ENCODE results near the gene DYRK1A.
A peak's percentile ranks its signal among the peaks of the same experiment; 100 is the strongest.
"Not testable (repeated sequence)": the region's sequence is repeated elsewhere in the genome, so short reads cannot be mapped to it uniquely, and the experiment has no call there.

DYRK1A gene

GRCh38 chr21:37483776-37484175, 117.2 kb downstream of the DYRK1A start:
- DNase-seq (ENCODE audit: low spot score), result no peak

- peak; percentile 14 for DNase-seq (ENCODE audit: low spot score)
These were observed 118.2 kb downstream of the DYRK1A start for GRCh38 chr21:37484535-37485474.

- DNase-seq (ENCODE audit: low spot score), result no peak
These were observed 123.0 kb downstream of the DYRK1A start for GRCh38 chr21:37489553-37489952.

- DNase-seq (ENCODE audit: low spot score), result no peak
These were observed 123.5 kb downstream of the DYRK1A start for GRCh38 chr21:37490084-37490483.

GRCh38 chr21:37496972-37497371, 130.4 kb downstream of the DYRK1A start:
- DNase-seq (ENCODE audit: low spot score), result no peak

GRCh38 chr21:37498664-37499063, 132.1 kb downstream of the DYRK1A start:
- no peak for DNase-seq (ENCODE audit: low spot score)

- DNase-seq (ENCODE audit: low spot score), result no peak
These were observed 136.4 kb downstream of the DYRK1A start for GRCh38 chr21:37502947-37503346.

- no peak for DNase-seq (ENCODE audit: low spot score)
These were observed 137.4 kb downstream of the DYRK1A start for GRCh38 chr21:37503848-37504467.

GRCh38 chr21:37505963-37506362, 139.4 kb downstream of the DYRK1A start:
- no peak for DNase-seq (ENCODE audit: low spot score)

GRCh38 chr21:37507716-37508115, 141.1 kb downstream of the DYRK1A start:
- no peak for DNase-seq (ENCODE audit: low spot score)

- no peak for DNase-seq (ENCODE audit: low spot score)
These were observed 141.8 kb downstream of the DYRK1A start for GRCh38 chr21:37508341-37508740.

GRCh38 chr21:37509802-37510393, 143.3 kb downstream of the DYRK1A start:
- DNase-seq (ENCODE audit: low spot score), result no peak

- no peak for DNase-seq (ENCODE audit: low spot score)
These were observed 145.3 kb downstream of the DYRK1A start for GRCh38 chr21:37511848-37512247.

- no peak for DNase-seq (ENCODE audit: low spot score)
These were observed 146.8 kb downstream of the DYRK1A start for GRCh38 chr21:37513383-37513782.

GRCh38 chr21:37514038-37514667, 147.6 kb downstream of the DYRK1A start:
- no peak for DNase-seq (ENCODE audit: low spot score)

- no peak for DNase-seq (ENCODE audit: low spot score)
These were observed 150.4 kb downstream of the DYRK1A start for GRCh38 chr21:37516998-37517397.

GRCh38 chr21:37520801-37521200, 154.2 kb downstream of the DYRK1A start:
- DNase-seq (ENCODE audit: low spot score), result no peak

GRCh38 chr21:37521658-37522057, 155.1 kb downstream of the DYRK1A start:
- DNase-seq (ENCODE audit: low spot score), result no peak

- no peak for DNase-seq (ENCODE audit: low spot score)
These were observed 156.2 kb downstream of the DYRK1A start for GRCh38 chr21:37522641-37523295.

GRCh38 chr21:37524944-37525343, 158.4 kb downstream of the DYRK1A start:
- DNase-seq (ENCODE audit: low spot score), result not testable (repeated sequence)

GRCh38 chr21:37525810-37526209, 159.2 kb downstream of the DYRK1A start:
- DNase-seq (ENCODE audit: low spot score), result no peak

- no peak for DNase-seq (ENCODE audit: low spot score)
These were observed 160.5 kb downstream of the DYRK1A start for GRCh38 chr21:37527103-37527502.

Measured in Ammon's horn (tissue), 1 donor.